Neutrophil (primary cell): Measurements from ENCODE around the gene NCAPD3.

Experiments
- H3K27ac ChIP-seq: fragments of 200-600 bp; sonication (generic); 2 replicates; pipeline ENCODE4 v1.5.1; 2016; ENCODE audit warnings: mild to moderate bottlenecking, moderate library complexity
- H3K27me3 ChIP-seq: fragments of 200-600 bp; sonication (generic); 2 replicates; pipeline ENCODE4 v1.6.0; 2016; ENCODE audit warnings: mild to moderate bottlenecking
- H3K36me3 ChIP-seq: fragments of 200-600 bp; sonication (generic); 2 replicates; pipeline ENCODE4 v1.5.1; 2017
- H3K4me1 ChIP-seq, 2 experiments: fragments of 200-600 bp in 1 of 2; sonication (generic) in 1 of 2; 1 replicate in 1 of 2; 2 replicates in 1 of 2; pipeline versions ENCODE4 v1.5.1 to v1.6.1; 2013 to 2016; ENCODE audit warnings: low read depth in 1 of 2, low read length in 1 of 2, mild to moderate bottlenecking in 1 of 2, moderate library complexity in 1 of 2; ENCODE audit not compliant: control insufficient read depth in 1 of 2, insufficient read depth in 1 of 2
- H3K4me3 ChIP-seq, 2 experiments: fragments of 200-600 bp in 1 of 2; sonication (generic) in 1 of 2; 1 replicate in 1 of 2; 2 replicates in 1 of 2; pipeline ENCODE4 v1.5.1; 2013 to 2016; ENCODE audit warnings: low read depth in 1 of 2, low read length in 1 of 2, mild to moderate bottlenecking in 1 of 2, moderate library complexity in 1 of 2
- H3K9me3 ChIP-seq: fragments of 200-600 bp; sonication (generic); 2 replicates; pipeline ENCODE4 v1.5.1; 2016
- CTCF ChIP-seq: fragments of 200-600 bp; sonication (generic); IDR thresholded peaks from 2 replicates; pipeline ENCODE4 v1.5.1; 2016; ENCODE audit warnings: antibody characterized with exemption

NCAPD3 gene

GRCh38 chr11:134178032-134178674 is 45.6 kb downstream of the NCAPD3 start:
- no peak overlapping the region for H3K4me3 ChIP-seq
- no peaks in the 10 kb centered on the region for H3K9me3 ChIP-seq
- H3K27ac ChIP-seq, result no peak overlapping the region
- TF ChIP-seq CTCF, result no peak
- H3K36me3 ChIP-seq, result peaks cover 84% of the 10 kb centered on the region
- H3K4me1 ChIP-seq, result no peaks in the 10 kb centered on the region
- H3K27me3 ChIP-seq, result no peaks in the 10 kb centered on the region

- H3K36me3 ChIP-seq, result peaks cover 82% of the 10 kb centered on the region
- no peak for TF ChIP-seq CTCF
- no peaks in the 10 kb centered on the region for H3K27me3 ChIP-seq
- no peaks in the 10 kb centered on the region for H3K4me1 ChIP-seq
- no peaks in the 10 kb centered on the region for H3K9me3 ChIP-seq
- no peak overlapping the region for H3K4me3 ChIP-seq
- no peak overlapping the region for H3K27ac ChIP-seq
Measured at GRCh38 chr11:134176284-134176683, 47.5 kb downstream of the NCAPD3 start.

DNA sequence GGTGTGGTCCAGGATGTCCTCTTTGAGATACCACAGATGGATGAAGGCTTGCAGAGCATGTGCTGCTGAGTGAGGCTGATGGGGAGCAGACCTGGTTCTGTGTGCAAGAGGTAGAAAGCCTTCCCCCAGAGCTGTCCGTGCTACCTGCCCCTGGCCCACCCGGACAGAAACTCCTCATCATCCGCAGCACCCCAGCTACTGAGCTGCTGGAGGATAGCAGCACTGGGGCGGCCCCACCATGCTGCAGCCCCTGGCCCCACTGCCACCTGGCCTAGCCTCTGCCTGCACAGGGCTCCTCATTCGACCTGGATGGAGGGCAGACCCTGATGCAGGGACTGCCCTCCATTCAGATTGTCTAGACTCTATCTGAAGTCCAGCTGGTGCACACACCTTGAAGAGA is 50.5 kb downstream of the NCAPD3 start:
- H3K36me3 ChIP-seq, result peaks cover 74% of the 10 kb centered on the region
- H3K9me3 ChIP-seq, result no peaks in the 10 kb centered on the region
- no peak overlapping the region for H3K4me3 ChIP-seq
- H3K27me3 ChIP-seq, result no peaks in the 10 kb centered on the region
- no peak overlapping the region for H3K27ac ChIP-seq
- H3K4me1 ChIP-seq, result no peaks in the 10 kb centered on the region
- no peak for TF ChIP-seq CTCF

DNA sequence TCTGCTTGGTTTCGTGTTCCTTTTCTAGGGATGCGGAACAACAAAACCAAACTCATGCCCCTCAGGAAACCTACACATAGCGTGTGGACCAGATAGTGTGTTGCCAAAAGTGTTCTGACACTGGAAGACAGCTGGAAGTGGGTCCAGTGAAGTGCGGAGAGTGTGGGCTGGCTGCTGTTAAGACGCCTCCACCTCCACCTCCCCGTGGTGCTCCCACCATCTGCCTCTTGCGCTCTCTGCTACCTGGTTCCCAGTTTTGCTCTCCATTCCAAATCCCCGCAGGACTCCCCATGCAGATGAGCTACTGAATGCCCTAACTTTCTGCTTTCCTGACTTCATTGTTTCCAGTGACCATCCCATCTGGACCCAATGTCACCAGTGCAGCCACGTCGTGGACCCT is 51.8 kb downstream of the NCAPD3 start:
- H3K27ac ChIP-seq, result no peak overlapping the region
- H3K4me1 ChIP-seq, result no peaks in the 10 kb centered on the region
- H3K27me3 ChIP-seq, result no peaks in the 10 kb centered on the region
- no peak overlapping the region for H3K4me3 ChIP-seq
- no peak for TF ChIP-seq CTCF
- H3K9me3 ChIP-seq, result no peaks in the 10 kb centered on the region
- peaks cover 74% of the 10 kb centered on the region for H3K36me3 ChIP-seq

DNA sequence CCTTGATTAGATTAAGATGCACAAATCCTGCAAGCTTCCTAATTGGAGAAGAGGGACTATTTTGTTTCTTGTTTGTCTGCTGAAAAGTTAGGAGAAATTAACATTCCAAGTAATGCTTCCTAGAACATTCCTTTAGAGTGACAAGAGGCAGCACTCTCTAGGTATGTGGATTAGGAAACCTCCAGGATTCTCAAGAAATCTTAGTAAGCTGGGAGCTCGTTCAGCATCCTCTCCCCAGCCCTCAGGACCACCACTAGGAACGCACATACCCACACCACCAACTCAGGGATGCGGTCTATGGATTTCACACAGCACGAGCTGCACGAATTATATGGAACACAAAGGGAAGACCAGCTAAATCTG is 52.9 kb downstream of the NCAPD3 start:
- no peak overlapping the region for H3K4me3 ChIP-seq
- no peak for TF ChIP-seq CTCF
- no peaks in the 10 kb centered on the region for H3K4me1 ChIP-seq
- no peak overlapping the region for H3K27ac ChIP-seq
- H3K36me3 ChIP-seq, result peaks cover 63% of the 10 kb centered on the region
- no peaks in the 10 kb centered on the region for H3K27me3 ChIP-seq
- H3K9me3 ChIP-seq, result no peaks in the 10 kb centered on the region
